GM18870 (cell line): Measurements from ENCODE around the gene IMMT.
A peak's percentile ranks its signal among the peaks of the same experiment; 100 is the strongest.

Experiments
- ATAC-seq: cut with Tn5 transposase; IDR thresholded peaks from one replicate; pipeline ENCODE4 v1.9.1; 2021; ENCODE audit warnings: moderate library complexity; ENCODE audit not compliant: unreplicated experiment

IMMT gene

GRCh38 chr2:86226636-86227520, 31.6 kb upstream of the IMMT start:
- no peak for ATAC-seq

GRCh38 chr2:86226070-86226469, 30.8 kb upstream of the IMMT start:
- ATAC-seq, result no peak

GRCh38 chr2:86225581-86225980, 30.3 kb upstream of the IMMT start:
- peak; percentile 82 for ATAC-seq

GRCh38 chr2:86224645-86225355, 29.5 kb upstream of the IMMT start:
- no peak for ATAC-seq

GRCh38 chr2:86223927-86224560, 28.8 kb upstream of the IMMT start:
- no peak for ATAC-seq

- no peak for ATAC-seq
Observed at GRCh38 chr2:86223140-86223926, 28.1 kb upstream of the IMMT start.

GRCh38 chr2:86221066-86221684, 25.9 kb upstream of the IMMT start:
- no peak for ATAC-seq

- no peak for ATAC-seq
Observed at GRCh38 chr2:86219896-86220295, 24.6 kb upstream of the IMMT start.

- no peak for ATAC-seq
Observed at GRCh38 chr2:86218124-86218523, 22.9 kb upstream of the IMMT start.

- no peak for ATAC-seq
Observed at GRCh38 chr2:86216575-86217555, 21.6 kb upstream of the IMMT start.

- ATAC-seq, result no peak
Observed at GRCh38 chr2:86214503-86214832, 19.2 kb upstream of the IMMT start.

- no peak for ATAC-seq
Observed at GRCh38 chr2:86213699-86214502, 18.6 kb upstream of the IMMT start.

GRCh38 chr2:86213056-86213455, 17.8 kb upstream of the IMMT start:
- no peak for ATAC-seq

- ATAC-seq, result no peak
Observed at GRCh38 chr2:86211796-86212188, 16.5 kb upstream of the IMMT start.

GRCh38 chr2:86211033-86211795, 16.0 kb upstream of the IMMT start:
- ATAC-seq, result no peak

GRCh38 chr2:86204458-86204857, 9.2 kb upstream of the IMMT start:
- no peak for ATAC-seq

- no peak for ATAC-seq
Observed at GRCh38 chr2:86203614-86204013, 8.4 kb upstream of the IMMT start.

GRCh38 chr2:86202702-86203101, 7.4 kb upstream of the IMMT start:
- no peak for ATAC-seq
